ENCODE results near the gene TRIM6. TPM values are rescaled to one million over a fixed set of nuclear protein-coding genes. Genes with fewer than 3 reads are reported as not detected.

The TRIM6 gene
- total RNA-seq, 1 donor from 2014 or later, result 10.1 TPM

GRCh38 chr11:5624489-5625279, 28.2 kb downstream of the TRIM6 start, which contains the start of gene TRIM34:
TRIM34 (plus strand) TSS chr11:5625001; CDS start chr11:5632332, 7,331 bp downstream.
- no peaks in the 10 kb centered on the region for H3K27me3 Mint-ChIP-seq (ENCODE audit: unreplicated experiment)
- no peak for TF ChIP-seq CTCF (IDR thresholded peaks at IDR 0.05; ENCODE audit: unreplicated experiment)
- H3K36me3 Mint-ChIP-seq (ENCODE audit: low read depth, unreplicated experiment), result no peaks in the 10 kb centered on the region
- H3K27ac Mint-ChIP-seq (ENCODE audit: unreplicated experiment), result peak within 1 kb of the TSS; percentile 1
- H3K4me3 Mint-ChIP-seq (ENCODE audit: unreplicated experiment), result peak within 1 kb of the TSS; percentile 33
- peaks cover 27% of the 10 kb centered on the region for H3K4me1 Mint-ChIP-seq (ENCODE audit: unreplicated experiment)
- no peaks in the 10 kb centered on the region for H3K9me3 Mint-ChIP-seq (ENCODE audit: unreplicated experiment)
- DNase-seq (ENCODE audit: low spot score), result peak; percentile 15

GRCh38 chr11:5625281-5625680, 28.8 kb downstream of the TRIM6 start:
- Mint-ChIP-seq H3K27ac (ENCODE audit: unreplicated experiment) (no peak overlapping the region), H3K27me3 (ENCODE audit: unreplicated experiment) (no peaks in the 10 kb centered on the region), H3K36me3 (ENCODE audit: low read depth, unreplicated experiment) (peaks cover 2% of the 10 kb centered on the region), H3K4me1 (ENCODE audit: unreplicated experiment) (peaks cover 28% of the 10 kb centered on the region), H3K9me3 (ENCODE audit: unreplicated experiment) (no peaks in the 10 kb centered on the region), H3K4me3 (ENCODE audit: unreplicated experiment) (peak overlapping the region; percentile 17)
- no peak for TF ChIP-seq CTCF (IDR thresholded peaks at IDR 0.05; ENCODE audit: unreplicated experiment)
- no peak for DNase-seq (ENCODE audit: low spot score)

GRCh38 chr11:5626196-5626595, 29.8 kb downstream of the TRIM6 start:
- peaks cover 23% of the 10 kb centered on the region for H3K4me1 Mint-ChIP-seq (ENCODE audit: unreplicated experiment)

GRCh38 chr11:5631417-5631816, 35.0 kb downstream of the TRIM6 start:
- H3K27me3 Mint-ChIP-seq (ENCODE audit: unreplicated experiment), result peaks cover 2% of the 10 kb centered on the region
- H3K4me1 Mint-ChIP-seq (ENCODE audit: unreplicated experiment), result peaks cover 11% of the 10 kb centered on the region
- no peaks in the 10 kb centered on the region for H3K9me3 Mint-ChIP-seq (ENCODE audit: unreplicated experiment)
- DNase-seq (ENCODE audit: low spot score), result no peak
- TF ChIP-seq CTCF (IDR thresholded peaks at IDR 0.05; ENCODE audit: unreplicated experiment), result no peak
- peaks cover 15% of the 10 kb centered on the region for H3K36me3 Mint-ChIP-seq (ENCODE audit: low read depth, unreplicated experiment)
- no peak overlapping the region for H3K4me3 Mint-ChIP-seq (ENCODE audit: unreplicated experiment)
- H3K27ac Mint-ChIP-seq (ENCODE audit: unreplicated experiment), result no peak overlapping the region

More at GRCh38 chr11:5626196-5626595, 29.8 kb downstream of the TRIM6 start:
- Mint-ChIP-seq H3K27ac (ENCODE audit: unreplicated experiment) (no peak overlapping the region), H3K36me3 (ENCODE audit: low read depth, unreplicated experiment) (peaks cover 4% of the 10 kb centered on the region), H3K9me3 (ENCODE audit: unreplicated experiment) (no peaks in the 10 kb centered on the region), H3K27me3 (ENCODE audit: unreplicated experiment) (no peaks in the 10 kb centered on the region), H3K4me3 (ENCODE audit: unreplicated experiment) (no peak overlapping the region)
- TF ChIP-seq CTCF (IDR thresholded peaks at IDR 0.05; ENCODE audit: unreplicated experiment), result no peak
- DNase-seq (ENCODE audit: low spot score), result no peak

- no peaks in the 10 kb centered on the region for H3K9me3 Mint-ChIP-seq (ENCODE audit: unreplicated experiment)
- no peak overlapping the region for H3K4me3 Mint-ChIP-seq (ENCODE audit: unreplicated experiment)
- no peak for TF ChIP-seq CTCF (IDR thresholded peaks at IDR 0.05; ENCODE audit: unreplicated experiment)
- no peak overlapping the region for H3K27ac Mint-ChIP-seq (ENCODE audit: unreplicated experiment)
- H3K4me1 Mint-ChIP-seq (ENCODE audit: unreplicated experiment), result peaks cover 11% of the 10 kb centered on the region
- H3K27me3 Mint-ChIP-seq (ENCODE audit: unreplicated experiment), result peaks cover 2% of the 10 kb centered on the region
- no peak for DNase-seq (ENCODE audit: low spot score)
- H3K36me3 Mint-ChIP-seq (ENCODE audit: low read depth, unreplicated experiment), result peaks cover 15% of the 10 kb centered on the region
Measured at GRCh38 chr11:5631969-5632635, 35.7 kb downstream of the TRIM6 start.
